ENCODE results near the gene GNAO1. TPM values are rescaled to one million over a fixed set of nuclear protein-coding genes. Genes with fewer than 3 reads are reported as not detected.

Gene GNAO1
- polyA plus RNA-seq, 1 of the 3 experiments (the other 2 are of a cell fraction) = 0.30 TPM

DNA sequence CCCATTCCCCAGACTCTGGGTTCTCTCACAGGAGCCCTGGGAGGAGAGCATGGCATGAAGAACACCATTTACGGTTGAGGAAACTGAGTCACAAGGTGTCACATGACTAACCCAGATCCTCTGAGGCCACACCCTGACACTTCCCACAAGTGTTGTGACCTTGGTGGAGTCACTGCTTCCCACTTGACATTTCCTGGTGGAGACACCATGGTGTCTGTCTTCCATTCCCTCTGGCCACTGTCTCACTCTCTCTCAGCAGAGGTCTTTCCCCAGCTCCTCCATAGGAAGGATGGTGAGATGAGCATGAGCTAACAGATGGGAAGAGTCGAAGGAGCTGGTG is 116.2 kb downstream of the GNAO1 start:
- WGBS (ENCODE audit: low lambda C conversion rate) = 49% methylated on average over 2 of the region's 2 CpGs
- Histone ChIP-seq H3K4me3 (ENCODE audit: low read depth in 2 of 2, low read length in 1 of 2) (no peak overlapping the region), H3K36me3 (replicated peaks in 1 of 2; ENCODE audit: control insufficient read depth in 1 of 2, insufficient read depth in 2 of 2, low read length in 1 of 2) (no peaks in the 10 kb centered on the region), H3K27me3 (ENCODE audit: insufficient read depth) (no peaks in the 10 kb centered on the region; the same call in 1 of the 2 replicates), H3K79me2 (ENCODE audit: insufficient read depth) (no peaks in the 10 kb centered on the region), H3K27ac (ENCODE audit: low read depth in 2 of 2, low read length in 1 of 2) (no peak overlapping the region), H3K4me2 (no peak overlapping the region), H3K9me2 (no peaks in the 10 kb centered on the region), H3F3A (replicated peaks; ENCODE audit: insufficient read depth) (no peaks in the 10 kb centered on the region), H3K9me3 (no peaks in the 10 kb centered on the region), H4K20me1 (ENCODE audit: insufficient read depth) (no peaks in the 10 kb centered on the region), H2AFZ (ENCODE audit: low read depth) (no peak overlapping the region), H3K4me1 (ENCODE audit: control insufficient read depth in 1 of 2, insufficient read depth in 2 of 2, low read depth in 1 of 2, low read length in 1 of 2) (peaks cover 0 to 31% of the 10 kb centered on the region in 2 experiments; a peak in 1 of 4 replicates), H3K9ac (no peak overlapping the region)
- no peak for DNase-seq
- ChIA-PET POLR2A (no interaction called here), CTCF (interaction anchor here (0.7 to 4.6 kb wide), 7 partner anchors 8 to 352 kb away, joined by 3 to 24 read pairs (median 3); no protein-coding TSS in a partner anchor)
- TF ChIP-seq, protein P1, sequence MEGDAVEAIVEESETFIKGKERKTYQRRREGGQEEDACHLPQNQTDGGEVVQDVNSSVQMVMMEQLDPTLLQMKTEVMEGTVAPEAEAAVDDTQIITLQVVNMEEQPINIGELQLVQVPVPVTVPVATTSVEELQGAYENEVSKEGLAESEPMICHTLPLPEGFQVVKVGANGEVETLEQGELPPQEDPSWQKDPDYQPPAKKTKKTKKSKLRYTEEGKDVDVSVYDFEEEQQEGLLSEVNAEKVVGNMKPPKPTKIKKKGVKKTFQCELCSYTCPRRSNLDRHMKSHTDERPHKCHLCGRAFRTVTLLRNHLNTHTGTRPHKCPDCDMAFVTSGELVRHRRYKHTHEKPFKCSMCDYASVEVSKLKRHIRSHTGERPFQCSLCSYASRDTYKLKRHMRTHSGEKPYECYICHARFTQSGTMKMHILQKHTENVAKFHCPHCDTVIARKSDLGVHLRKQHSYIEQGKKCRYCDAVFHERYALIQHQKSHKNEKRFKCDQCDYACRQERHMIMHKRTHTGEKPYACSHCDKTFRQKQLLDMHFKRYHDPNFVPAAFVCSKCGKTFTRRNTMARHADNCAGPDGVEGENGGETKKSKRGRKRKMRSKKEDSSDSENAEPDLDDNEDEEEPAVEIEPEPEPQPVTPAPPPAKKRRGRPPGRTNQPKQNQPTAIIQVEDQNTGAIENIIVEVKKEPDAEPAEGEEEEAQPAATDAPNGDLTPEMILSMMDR (IDR thresholded peaks at IDR 0.05) = no peak
- TF ChIP-seq, protein P2, sequence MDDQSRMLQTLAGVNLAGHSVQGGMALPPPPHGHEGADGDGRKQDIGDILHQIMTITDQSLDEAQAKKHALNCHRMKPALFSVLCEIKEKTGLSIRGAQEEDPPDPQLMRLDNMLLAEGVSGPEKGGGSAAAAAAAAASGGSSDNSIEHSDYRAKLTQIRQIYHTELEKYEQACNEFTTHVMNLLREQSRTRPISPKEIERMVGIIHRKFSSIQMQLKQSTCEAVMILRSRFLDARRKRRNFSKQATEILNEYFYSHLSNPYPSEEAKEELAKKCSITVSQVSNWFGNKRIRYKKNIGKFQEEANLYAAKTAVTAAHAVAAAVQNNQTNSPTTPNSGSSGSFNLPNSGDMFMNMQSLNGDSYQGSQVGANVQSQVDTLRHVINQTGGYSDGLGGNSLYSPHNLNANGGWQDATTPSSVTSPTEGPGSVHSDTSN (IDR thresholded peaks at IDR 0.05) = no peak
- TF ChIP-seq SIN3A (IDR thresholded peaks at IDR 0.05; ENCODE audit: borderline replicate concordance, low read depth, low read length) = no peak
- TF ChIP-seq SMC3 (IDR thresholded peaks at IDR 0.05; ENCODE audit: low read depth, low read length) = no peak
- no peak for TF ChIP-seq ELF1 (IDR thresholded peaks at IDR 0.05)
- no peak for TF ChIP-seq MEF2A (IDR thresholded peaks at IDR 0.05; ENCODE audit: borderline replicate concordance, low read depth)
- TF ChIP-seq NFIC (IDR thresholded peaks at IDR 0.05; ENCODE audit: borderline replicate concordance) = no peak
- no peak for TF ChIP-seq YY1 (IDR thresholded peaks at IDR 0.05; ENCODE audit: low read depth)
- TF ChIP-seq, protein P3, sequence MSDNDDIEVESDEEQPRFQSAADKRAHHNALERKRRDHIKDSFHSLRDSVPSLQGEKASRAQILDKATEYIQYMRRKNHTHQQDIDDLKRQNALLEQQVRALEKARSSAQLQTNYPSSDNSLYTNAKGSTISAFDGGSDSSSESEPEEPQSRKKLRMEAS (IDR thresholded peaks at IDR 0.05; ENCODE audit: low read depth) = no peak
- TF ChIP-seq RFX5 (IDR thresholded peaks at IDR 0.05; ENCODE audit: low read length) = no peak
- no peak for TF ChIP-seq POLR2AphosphoS5 (IDR thresholded peaks at IDR 0.05; ENCODE audit: low read depth, low read length)

DNA sequence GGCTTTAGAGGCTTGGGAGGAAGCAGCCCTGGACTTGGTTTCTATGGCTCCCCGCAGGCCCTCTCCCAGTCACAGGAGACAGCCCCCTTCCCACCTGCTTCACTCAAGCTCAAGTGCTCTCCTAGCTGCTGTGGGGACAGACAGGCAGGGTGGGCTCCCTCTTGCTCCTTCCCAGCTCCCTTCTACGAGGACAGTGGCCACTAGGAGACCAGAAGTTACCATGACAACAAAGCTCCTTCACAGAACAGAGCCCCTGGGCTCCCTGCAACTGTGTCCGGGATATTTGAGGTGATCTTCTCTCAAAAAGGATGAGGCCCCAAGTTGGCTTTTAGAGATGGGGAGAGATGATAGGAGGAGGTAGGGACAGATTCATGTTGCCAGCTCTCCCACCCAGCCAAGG is 117.7 kb downstream of the GNAO1 start:
- Histone ChIP-seq H3K79me2 (ENCODE audit: insufficient read depth) (no peaks in the 10 kb centered on the region), H3K27ac (ENCODE audit: low read depth in 2 of 2, low read length in 1 of 2) (no peak overlapping the region), H3K9me2 (no peaks in the 10 kb centered on the region), H3K4me3 (ENCODE audit: low read depth in 2 of 2, low read length in 1 of 2) (no peak overlapping the region), H3F3A (replicated peaks; ENCODE audit: insufficient read depth) (no peaks in the 10 kb centered on the region), H3K27me3 (ENCODE audit: insufficient read depth) (no peaks in the 10 kb centered on the region; the same call in 1 of the 2 replicates), H3K9ac (no peak overlapping the region), H3K4me2 (no peak overlapping the region), H2AFZ (ENCODE audit: low read depth) (no peak overlapping the region), H4K20me1 (ENCODE audit: insufficient read depth) (no peaks in the 10 kb centered on the region), H3K9me3 (no peaks in the 10 kb centered on the region), H3K4me1 (ENCODE audit: control insufficient read depth in 1 of 2, insufficient read depth in 2 of 2, low read depth in 1 of 2, low read length in 1 of 2) (peaks cover 0 to 26% of the 10 kb centered on the region in 2 experiments; a peak in 1 of 4 replicates), H3K36me3 (replicated peaks in 1 of 2; ENCODE audit: control insufficient read depth in 1 of 2, insufficient read depth in 2 of 2, low read length in 1 of 2) (no peaks in the 10 kb centered on the region)
- WGBS (ENCODE audit: low lambda C conversion rate) = 43% methylated on average over 3 of the region's 3 CpGs
- CTCF ChIA-PET = interaction anchor here (1.1 to 4.6 kb wide), 5 partner anchors 10 to 366 kb away, joined by 3 to 24 read pairs (median 3); no protein-coding TSS in a partner anchor
- POLR2A ChIA-PET = no interaction called here
- DNase-seq = no peak
- TF ChIP-seq RFX5 (IDR thresholded peaks at IDR 0.05; ENCODE audit: low read length) (no peak), TEAD4 (IDR thresholded peaks at IDR 0.05; ENCODE audit: borderline replicate concordance, insufficient read depth) (no peak), YY1 (IDR thresholded peaks at IDR 0.05; ENCODE audit: low read depth) (no peak), NRF1 (IDR thresholded peaks at IDR 0.05; ENCODE audit: low read depth, low read length) (no peak), SMC3 (IDR thresholded peaks at IDR 0.05; ENCODE audit: low read depth, low read length) (no peak), MXI1 (IDR thresholded peaks at IDR 0.05; ENCODE audit: low read depth, low read length) (no peak), TAF1 (IDR thresholded peaks at IDR 0.05; ENCODE audit: borderline replicate concordance, low read depth, low read length) (no peak), SIN3A (IDR thresholded peaks at IDR 0.05; ENCODE audit: borderline replicate concordance, low read depth, low read length) (no peak), CHD2 (IDR thresholded peaks at IDR 0.05; ENCODE audit: low read length, partially characterized antibody) (no peak), JUND (IDR thresholded peaks at IDR 0.05) (no peak), MEF2A (IDR thresholded peaks at IDR 0.05; ENCODE audit: borderline replicate concordance, low read depth) (no peak), EZH2phosphoT487 (IDR thresholded peaks at IDR 0.05; ENCODE audit: borderline replicate concordance, low read depth) (no peak), FOSL2 (IDR thresholded peaks at IDR 0.05; ENCODE audit: borderline replicate concordance, low read depth) (no peak), EP300 (IDR thresholded peaks at IDR 0.05; ENCODE audit: borderline replicate concordance in 1 of 2, low read depth in 1 of 2, low read length in 1 of 2) (no peak), GATA2 (CRISPR knock-in tag; IDR thresholded peaks at IDR 0.05) (no peak)
- TF ChIP-seq, protein P3 (IDR thresholded peaks at IDR 0.05; ENCODE audit: low read depth) = no peak
- TF ChIP-seq, protein P4, sequence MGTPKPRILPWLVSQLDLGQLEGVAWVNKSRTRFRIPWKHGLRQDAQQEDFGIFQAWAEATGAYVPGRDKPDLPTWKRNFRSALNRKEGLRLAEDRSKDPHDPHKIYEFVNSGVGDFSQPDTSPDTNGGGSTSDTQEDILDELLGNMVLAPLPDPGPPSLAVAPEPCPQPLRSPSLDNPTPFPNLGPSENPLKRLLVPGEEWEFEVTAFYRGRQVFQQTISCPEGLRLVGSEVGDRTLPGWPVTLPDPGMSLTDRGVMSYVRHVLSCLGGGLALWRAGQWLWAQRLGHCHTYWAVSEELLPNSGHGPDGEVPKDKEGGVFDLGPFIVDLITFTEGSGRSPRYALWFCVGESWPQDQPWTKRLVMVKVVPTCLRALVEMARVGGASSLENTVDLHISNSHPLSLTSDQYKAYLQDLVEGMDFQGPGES (IDR thresholded peaks at IDR 0.05; ENCODE audit: low read depth, low read length) = no peak
- TF ChIP-seq, protein P2 (IDR thresholded peaks at IDR 0.05) = no peak
